ENCODE data around the gene CBARP. TPM values are rescaled to one million over a fixed set of nuclear protein-coding genes. Genes with fewer than 3 reads are reported as not detected.

Gene CBARP
- total and polyA plus RNA-seq, 2 of the 13 experiments (the other 11 are each of a cell fraction or from before 2014, with no cell fraction given) = 1.2 to 1.4 TPM

GRCh38 chr19:1243768-1244692 lies 6.2 kb upstream of the CBARP start (continued):
- no peak for TF ChIP-seq E2F2 (CRISPR knock-in tag; IDR thresholded peaks at IDR 0.05; ENCODE audit: borderline replicate concordance)
- TF ChIP-seq TRIM24 (CRISPR knock-in tag; IDR thresholded peaks at IDR 0.05) = no peak
- TF ChIP-seq RERE (CRISPR knock-in tag; IDR thresholded peaks at IDR 0.05; ENCODE audit: low read depth) = no peak
- 0 out of 2 replicates have a peak, but pooled peaks have one; percentile 11 for TF ChIP-seq ZNF839 (CRISPR knock-in tag; IDR thresholded peaks at IDR 0.05; ENCODE audit: borderline replicate concordance)
- no peak for TF ChIP-seq TARDBP (CRISPR knock-in tag; IDR thresholded peaks at IDR 0.05)
- TF ChIP-seq KAT2B (IDR thresholded peaks at IDR 0.05; ENCODE audit: borderline replicate concordance, low read depth, low read length) = no peak
- TF ChIP-seq SMC3 (IDR thresholded peaks at IDR 0.05; ENCODE audit: low read length) = peak; percentile 60; the same call in 1 of the 2 replicates
- no peak for TF ChIP-seq ZNF746 (CRISPR knock-in tag; IDR thresholded peaks at IDR 0.05)
- no peak for TF ChIP-seq ZNF605 (CRISPR knock-in tag; IDR thresholded peaks at IDR 0.05)
- no peak for TF ChIP-seq JUNB (CRISPR knock-in tag; IDR thresholded peaks at IDR 0.05; ENCODE audit: borderline replicate concordance)
- no peak for TF ChIP-seq FUBP1 (CRISPR knock-in tag; IDR thresholded peaks at IDR 0.05; ENCODE audit: borderline replicate concordance)
- TF ChIP-seq PHB2 (IDR thresholded peaks at IDR 0.05; ENCODE audit: partially characterized antibody) = no peak
- TF ChIP-seq PHF21A (CRISPR knock-in tag; IDR thresholded peaks at IDR 0.05) = no peak
- TF ChIP-seq AKNA (CRISPR knock-in tag; IDR thresholded peaks at IDR 0.05; ENCODE audit: borderline replicate concordance) = no peak
- TF ChIP-seq RBM22 (optimal IDR thresholded peaks at IDR 0.05; ENCODE audit: low read length) = no peak
